Measurements from ENCODE around the gene LAMB4. TPM values are rescaled to one million over a fixed set of nuclear protein-coding genes. Genes with fewer than 3 reads are reported as not detected.

Gene LAMB4
- total RNA-seq, 6 experiments from 2014 or later: not detected

DNA sequence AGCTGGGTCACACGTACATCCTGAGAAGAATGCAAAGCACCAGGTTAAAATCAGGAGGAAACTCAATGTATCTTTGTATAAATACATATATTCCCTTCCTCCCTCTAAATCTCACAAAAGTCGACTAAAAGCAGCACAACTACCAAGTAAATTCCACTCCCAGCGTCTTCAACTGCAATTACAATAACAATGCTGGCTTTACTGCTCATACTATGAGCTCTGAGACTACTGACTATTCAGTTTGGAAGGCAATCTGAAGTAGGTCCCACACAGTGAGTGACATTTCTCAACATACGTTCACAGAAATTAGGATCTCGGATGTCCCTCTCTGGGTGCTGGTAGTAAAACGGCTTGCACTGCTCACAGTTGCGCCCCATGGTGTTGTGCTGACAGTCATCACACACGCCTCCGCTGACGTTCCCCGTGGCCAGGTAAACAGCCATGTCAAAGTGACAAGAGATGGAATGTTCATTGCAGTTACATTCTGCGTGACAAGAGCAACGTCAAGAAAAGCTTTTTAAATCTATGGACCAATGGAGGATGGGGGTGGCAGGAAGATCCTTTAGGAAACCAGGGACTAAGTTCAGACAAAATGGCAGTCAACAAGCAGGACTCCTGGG, 154.7 kb downstream of the LAMB4 start:
- no peak for TF ChIP-seq POLR2A (IDR thresholded peaks at IDR 0.05)
- TF ChIP-seq, protein P1, sequence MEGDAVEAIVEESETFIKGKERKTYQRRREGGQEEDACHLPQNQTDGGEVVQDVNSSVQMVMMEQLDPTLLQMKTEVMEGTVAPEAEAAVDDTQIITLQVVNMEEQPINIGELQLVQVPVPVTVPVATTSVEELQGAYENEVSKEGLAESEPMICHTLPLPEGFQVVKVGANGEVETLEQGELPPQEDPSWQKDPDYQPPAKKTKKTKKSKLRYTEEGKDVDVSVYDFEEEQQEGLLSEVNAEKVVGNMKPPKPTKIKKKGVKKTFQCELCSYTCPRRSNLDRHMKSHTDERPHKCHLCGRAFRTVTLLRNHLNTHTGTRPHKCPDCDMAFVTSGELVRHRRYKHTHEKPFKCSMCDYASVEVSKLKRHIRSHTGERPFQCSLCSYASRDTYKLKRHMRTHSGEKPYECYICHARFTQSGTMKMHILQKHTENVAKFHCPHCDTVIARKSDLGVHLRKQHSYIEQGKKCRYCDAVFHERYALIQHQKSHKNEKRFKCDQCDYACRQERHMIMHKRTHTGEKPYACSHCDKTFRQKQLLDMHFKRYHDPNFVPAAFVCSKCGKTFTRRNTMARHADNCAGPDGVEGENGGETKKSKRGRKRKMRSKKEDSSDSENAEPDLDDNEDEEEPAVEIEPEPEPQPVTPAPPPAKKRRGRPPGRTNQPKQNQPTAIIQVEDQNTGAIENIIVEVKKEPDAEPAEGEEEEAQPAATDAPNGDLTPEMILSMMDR (IDR thresholded peaks at IDR 0.05): no peak
- DNase-seq (no peak), ATAC-seq (no peak)
- Histone ChIP-seq H3K4me3 (no peak overlapping the region), H3K27me3 (no peaks in the 10 kb centered on the region), H3K36me3 (peaks cover 0 to 6% (median 0%) of the 10 kb centered on the region in 4 donors), H3K9me3 (no peaks in the 10 kb centered on the region), H3K4me1 (peaks cover 0 to 26% (median 3%) of the 10 kb centered on the region in 4 donors), H3K27ac (no peak overlapping the region)
- WGBS (ENCODE audit: insufficient coverage, low coverage, low lambda C conversion rate, missing lambda C conversion rate): 82% methylated on average over 6 of the region's 13 CpGs
- intact Hi-C loops (cut with DNase I): no loop called here

DNA sequence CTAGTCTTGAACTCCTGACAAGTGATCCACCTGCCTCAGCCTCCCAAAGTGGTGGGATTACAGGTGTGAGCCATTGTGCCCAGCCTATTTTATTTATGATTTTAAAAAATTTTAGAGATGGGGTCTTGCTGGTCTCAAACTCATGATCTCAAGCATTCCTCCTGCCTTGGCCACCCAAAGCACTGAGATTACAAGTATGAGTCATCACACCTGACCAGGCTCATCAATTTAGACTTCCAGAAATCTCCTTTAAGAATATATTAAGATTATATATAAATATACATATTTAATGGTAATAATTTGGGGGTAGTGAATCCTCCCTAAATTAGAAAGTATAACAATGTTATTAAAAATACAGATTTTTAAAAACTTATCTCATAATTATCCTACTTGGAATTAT, 156.3 kb downstream of the LAMB4 start:
- intact Hi-C loops (cut with DNase I): no loop called here
- Histone ChIP-seq H3K27ac (no peak overlapping the region), H3K36me3 (peaks cover 0 to 4% (median 0%) of the 10 kb centered on the region in 4 donors), H3K4me3 (no peak overlapping the region), H3K4me1 (peaks cover 0 to 26% (median 3%) of the 10 kb centered on the region in 4 donors), H3K27me3 (no peaks in the 10 kb centered on the region), H3K9me3 (no peaks in the 10 kb centered on the region)
- TF ChIP-seq, protein P1 (IDR thresholded peaks at IDR 0.05): no peak
- no peak for TF ChIP-seq POLR2A (IDR thresholded peaks at IDR 0.05)
- DNase-seq (no peak), ATAC-seq (no peak)

Small RNAs within 50 kb of the gene (small RNA-seq; reads per million reads assigned to genes)
- gene RF00012: 0 reads per million in 2 experiments

Other genes starting within 250 kb of the LAMB4 start
- gene DLD, start 239.2 kb downstream of the LAMB4 start, total RNA-seq: 10 to 100 TPM; 51.5 to 69.4 (median 61.0) TPM
- 10 to 100 TPM; 14.9 to 61.0 (median 28.9) TPM for gene LAMB1, start 127.2 kb downstream of the LAMB4 start, total RNA-seq